Epithelial cell of proximal tubule (primary cell): Measurements from ENCODE around the gene MORN4. TPM values are rescaled to one million over a fixed set of nuclear protein-coding genes. Genes with fewer than 3 reads are reported as not detected.

Experiments
- DNase-seq: peaks from one replicate; pipeline ENCODE4 v3.0.0-alpha.2; 2011; ENCODE audit warnings: low read depth
- H3K4me3 ChIP-seq: 2 replicates; pipeline ENCODE4 v1.5.1; 2011; ENCODE audit warnings: low read depth, mild to moderate bottlenecking, low read length
- total RNA-seq: library from RNA; depleted of rRNA; stranded (reverse); fragments of >200 nt; gene quantifications from 2 replicates; pipeline ENCODE4 v1.2.3, GENCODE V29; 2015
- TF ChIP-seq, protein P1 (sequence below): conservative IDR thresholded peaks from 2 replicates; pipeline ENCODE4 v1.5.1; 2012; ENCODE audit warnings: low read depth, mild to moderate bottlenecking, low read length

Gene MORN4
- total RNA-seq, 1 donor from 2014 or later = 5.7 TPM

DNA sequence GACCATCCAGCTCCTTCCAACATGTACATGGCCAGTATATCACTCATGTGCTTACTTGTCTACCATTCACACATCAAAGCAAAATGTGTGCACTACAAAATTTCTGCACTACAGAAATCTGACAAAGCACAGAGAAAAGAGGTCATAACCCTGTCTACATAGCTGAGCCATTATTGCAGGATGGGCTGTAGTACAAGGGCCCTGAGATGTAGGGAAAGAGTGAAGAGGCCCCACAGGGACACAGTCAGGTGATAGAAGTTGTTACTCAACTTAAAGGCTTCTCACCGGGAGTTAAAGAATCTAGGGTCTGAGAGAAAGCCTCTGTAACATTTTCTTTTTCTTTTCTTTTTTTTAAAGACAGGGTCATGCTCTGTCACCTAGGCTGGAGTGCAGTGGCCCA, 36.3 kb upstream of the MORN4 start:
- TF ChIP-seq, protein P1, sequence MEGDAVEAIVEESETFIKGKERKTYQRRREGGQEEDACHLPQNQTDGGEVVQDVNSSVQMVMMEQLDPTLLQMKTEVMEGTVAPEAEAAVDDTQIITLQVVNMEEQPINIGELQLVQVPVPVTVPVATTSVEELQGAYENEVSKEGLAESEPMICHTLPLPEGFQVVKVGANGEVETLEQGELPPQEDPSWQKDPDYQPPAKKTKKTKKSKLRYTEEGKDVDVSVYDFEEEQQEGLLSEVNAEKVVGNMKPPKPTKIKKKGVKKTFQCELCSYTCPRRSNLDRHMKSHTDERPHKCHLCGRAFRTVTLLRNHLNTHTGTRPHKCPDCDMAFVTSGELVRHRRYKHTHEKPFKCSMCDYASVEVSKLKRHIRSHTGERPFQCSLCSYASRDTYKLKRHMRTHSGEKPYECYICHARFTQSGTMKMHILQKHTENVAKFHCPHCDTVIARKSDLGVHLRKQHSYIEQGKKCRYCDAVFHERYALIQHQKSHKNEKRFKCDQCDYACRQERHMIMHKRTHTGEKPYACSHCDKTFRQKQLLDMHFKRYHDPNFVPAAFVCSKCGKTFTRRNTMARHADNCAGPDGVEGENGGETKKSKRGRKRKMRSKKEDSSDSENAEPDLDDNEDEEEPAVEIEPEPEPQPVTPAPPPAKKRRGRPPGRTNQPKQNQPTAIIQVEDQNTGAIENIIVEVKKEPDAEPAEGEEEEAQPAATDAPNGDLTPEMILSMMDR = no peak
- DNase-seq = no peak
- no peak overlapping the region for H3K4me3 ChIP-seq

DNA sequence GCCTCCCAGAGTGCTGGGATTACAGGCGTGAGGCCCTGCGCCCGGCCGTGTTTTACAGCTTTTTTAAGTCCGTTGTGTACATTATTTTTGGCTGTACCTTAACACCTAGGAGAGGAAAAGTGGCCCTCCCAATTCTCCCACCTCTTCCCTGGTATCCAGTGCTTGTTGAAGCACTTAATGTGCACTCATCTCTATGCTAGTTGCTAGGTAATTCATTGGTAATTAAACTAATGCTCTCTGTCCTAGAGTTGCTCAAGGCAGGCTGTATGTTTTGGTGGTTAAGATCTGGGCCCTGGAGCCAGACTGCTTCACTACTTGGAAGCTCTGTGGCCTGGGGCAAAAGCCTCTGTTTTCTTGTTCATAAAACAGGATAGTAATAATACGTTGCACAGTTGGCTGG, 34.2 kb upstream of the MORN4 start:
- TF ChIP-seq, protein P1 = no peak

DNA sequence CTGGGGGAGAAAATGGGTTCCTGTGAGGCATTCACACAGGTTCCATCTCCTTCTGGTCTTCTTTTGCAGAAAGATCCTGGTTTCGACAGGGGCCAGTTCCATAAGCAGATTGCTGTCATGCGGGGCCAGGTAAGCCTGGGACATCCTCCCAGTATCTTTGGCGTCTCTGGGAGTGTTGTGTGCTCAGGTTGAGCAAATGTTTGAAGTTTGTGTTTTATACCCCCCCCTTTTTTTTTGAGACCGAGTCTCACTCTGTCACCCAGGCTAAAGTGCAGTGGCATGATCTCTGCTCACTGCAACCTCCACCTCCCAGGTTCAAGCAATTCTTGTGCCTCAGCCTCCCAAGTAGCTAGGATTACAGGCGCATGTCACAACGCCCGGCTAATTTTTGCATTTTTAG, 33.7 kb upstream of the MORN4 start:
- H3K4me3 ChIP-seq = no peak overlapping the region
- no peak for DNase-seq
- TF ChIP-seq, protein P1 = no peak

More for the DNA sequence above, 34.2 kb upstream of the MORN4 start:
- no peak for DNase-seq
- no peak overlapping the region for H3K4me3 ChIP-seq

DNA sequence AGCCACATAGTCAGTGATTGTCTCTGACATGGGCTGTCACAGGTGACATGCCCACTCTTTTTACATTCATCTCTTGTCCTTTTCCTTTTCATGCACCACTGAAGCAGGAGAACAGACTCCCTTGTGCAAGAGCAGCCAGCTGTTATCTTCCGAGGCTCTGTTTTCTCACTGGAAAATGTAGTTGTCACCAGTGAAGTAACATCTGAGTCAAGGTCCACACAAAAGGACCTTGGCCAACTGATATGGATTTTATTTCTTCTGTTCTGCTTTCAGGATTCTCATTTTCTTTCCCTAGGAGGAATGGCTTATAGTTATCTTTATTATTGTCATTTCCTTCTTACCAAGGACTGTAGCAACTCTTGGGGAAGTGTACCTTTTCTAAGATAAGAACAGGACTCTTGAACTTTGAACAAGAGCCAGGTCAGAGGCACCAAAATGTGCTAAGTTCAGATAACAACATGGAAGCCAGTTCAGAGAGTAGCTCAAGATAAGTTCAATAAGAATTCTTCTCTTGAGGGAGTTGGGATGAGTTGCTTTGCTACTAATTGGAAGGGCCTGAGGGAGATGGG, 31.1 kb upstream of the MORN4 start:
- no peak overlapping the region for H3K4me3 ChIP-seq
- DNase-seq = no peak
- TF ChIP-seq, protein P1 = no peak

DNA sequence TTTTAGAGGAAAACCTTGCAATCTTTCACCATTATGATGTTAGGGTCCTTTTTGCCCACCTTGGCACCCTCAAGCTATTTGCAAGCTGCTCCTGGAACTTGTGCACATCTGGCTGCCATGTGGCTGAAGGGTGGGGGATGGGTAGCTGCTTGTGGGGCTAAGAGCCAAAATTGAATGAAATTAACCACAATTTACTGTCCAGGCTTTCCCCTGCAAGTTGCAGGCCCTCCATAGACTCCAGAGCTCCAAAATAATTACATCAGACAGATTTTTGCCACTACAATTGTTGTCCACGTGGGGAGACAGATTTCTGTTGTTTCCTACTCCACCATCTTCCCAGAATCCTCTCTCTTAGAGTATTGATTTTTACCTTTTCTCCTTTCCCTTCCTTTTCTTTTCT, 26.3 kb upstream of the MORN4 start:
- TF ChIP-seq, protein P1 = no peak

DNA sequence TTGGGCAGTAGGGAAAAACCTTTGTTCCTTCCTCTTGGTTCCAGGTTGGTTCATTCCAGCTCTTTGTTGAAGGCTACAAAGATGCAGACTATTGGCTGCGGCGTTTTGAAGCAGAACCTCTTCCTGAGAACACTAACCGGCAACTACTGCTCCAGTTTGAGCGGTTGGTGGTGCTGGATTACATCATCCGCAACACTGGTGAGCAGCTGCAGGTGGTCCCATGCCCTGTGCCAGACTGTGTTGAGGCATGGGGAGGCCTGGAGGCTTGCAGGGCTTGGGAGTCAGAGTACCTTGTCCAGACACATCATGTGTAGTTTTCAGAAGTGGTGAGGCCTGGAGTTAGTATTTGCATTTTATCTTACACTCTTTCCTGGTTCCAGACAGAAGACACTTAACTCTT, 23.5 kb upstream of the MORN4 start:
- no peak for DNase-seq
- no peak overlapping the region for H3K4me3 ChIP-seq
- TF ChIP-seq, protein P1 = no peak

More for the DNA sequence above, 26.3 kb upstream of the MORN4 start:
- H3K4me3 ChIP-seq = no peak overlapping the region
- DNase-seq = no peak

DNA sequence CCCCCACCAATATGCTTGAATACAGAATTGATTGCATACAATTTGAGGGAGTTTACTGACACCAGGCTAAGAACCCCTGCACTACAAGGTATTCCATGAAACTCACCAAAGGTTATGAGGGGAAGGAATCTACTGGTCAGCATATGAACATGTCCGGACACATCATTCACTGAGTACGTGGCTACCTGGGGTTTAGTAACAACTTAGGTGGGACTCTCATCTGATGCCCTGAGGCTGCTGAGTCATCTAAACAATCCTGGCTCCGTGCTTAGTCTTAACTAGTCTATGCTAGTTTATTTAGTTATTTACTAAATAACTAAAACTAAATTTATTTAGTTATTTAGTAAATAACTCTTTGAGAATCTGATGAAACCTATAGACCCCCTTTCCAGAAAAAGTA, 18.5 kb upstream of the MORN4 start:
- H3K4me3 ChIP-seq = no peak overlapping the region
- DNase-seq = no peak

More for the DNA sequence above, 18.5 kb upstream of the MORN4 start:
- TF ChIP-seq, protein P1 = no peak
